ENCODE results near the gene TXNL4B.

Gene TXNL4B

GRCh38 chr16:72044825-72045359 lies 48.5 kb downstream of the TXNL4B start:
- no peak for TF ChIP-seq CTCF (IDR thresholded peaks at IDR 0.05)

- TF ChIP-seq CTCF (IDR thresholded peaks at IDR 0.05), result no peak
Observed at GRCh38 chr16:72044296-72044695, 49.1 kb downstream of the TXNL4B start.

- TF ChIP-seq CTCF (IDR thresholded peaks at IDR 0.05), result no peak
Observed at GRCh38 chr16:72043539-72043938, 49.9 kb downstream of the TXNL4B start.

GRCh38 chr16:72043058-72043457 lies 50.4 kb downstream of the TXNL4B start:
- TF ChIP-seq CTCF (IDR thresholded peaks at IDR 0.05), result no peak

GRCh38 chr16:72042157-72042660 lies 51.2 kb downstream of the TXNL4B start:
- no peak for TF ChIP-seq CTCF (IDR thresholded peaks at IDR 0.05)

GRCh38 chr16:72036098-72036497 lies 57.3 kb downstream of the TXNL4B start:
- TF ChIP-seq CTCF (IDR thresholded peaks at IDR 0.05), result no peak
